Posterior cingulate gyrus (tissue), 11 donors: ENCODE measurements around the gene DMXL1.
"Not testable (repeated sequence)": the region's sequence is repeated elsewhere in the genome, so short reads cannot be mapped to it uniquely, and the experiment has no call there.

Source experiments
- DNase-seq, 10 donors: peaks; one replicate each; pipeline versions ENCODE4 v3.0.0 to v3.0.0-alpha.2; 2020 to 2021; ENCODE audit warnings: mixed read lengths in 3 of 10
- intact Hi-C: fragments of 100-400 bp; cut with DNase I; formaldehyde crosslinking; loops from one replicate; pipeline ENCODE4 v1.15.1; 2023

Gene DMXL1

GRCh38 chr5:119117237-119117636, 46.4 kb downstream of the DMXL1 start:
- intact Hi-C loops = no loop called here
- DNase-seq = no peak

- intact Hi-C loops = no loop called here
Observed at GRCh38 chr5:119118000-119118399, 47.1 kb downstream of the DMXL1 start.

DNA sequence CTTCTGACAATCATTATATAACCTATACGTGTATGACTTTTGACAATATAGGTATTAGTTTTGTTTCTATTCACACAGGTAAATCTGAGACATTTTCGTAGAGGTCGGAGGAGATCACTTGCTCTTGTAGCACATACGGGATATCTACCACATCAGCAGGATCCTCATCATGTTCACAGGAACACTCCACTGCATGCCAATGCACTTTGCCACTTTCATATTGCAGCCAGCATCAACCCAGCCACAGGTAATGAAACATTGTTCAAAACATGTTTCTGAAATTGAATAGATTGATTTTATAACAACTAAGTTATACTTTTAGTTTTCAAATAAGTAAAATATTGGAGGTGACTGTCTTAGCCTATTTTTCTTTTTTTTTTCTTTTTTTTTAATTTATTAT, 50.0 kb downstream of the DMXL1 start:
- intact Hi-C loops = no loop called here
- DNase-seq = no peak

More at GRCh38 chr5:119118000-119118399, 47.1 kb downstream of the DMXL1 start:
- no peak for DNase-seq

DNA sequence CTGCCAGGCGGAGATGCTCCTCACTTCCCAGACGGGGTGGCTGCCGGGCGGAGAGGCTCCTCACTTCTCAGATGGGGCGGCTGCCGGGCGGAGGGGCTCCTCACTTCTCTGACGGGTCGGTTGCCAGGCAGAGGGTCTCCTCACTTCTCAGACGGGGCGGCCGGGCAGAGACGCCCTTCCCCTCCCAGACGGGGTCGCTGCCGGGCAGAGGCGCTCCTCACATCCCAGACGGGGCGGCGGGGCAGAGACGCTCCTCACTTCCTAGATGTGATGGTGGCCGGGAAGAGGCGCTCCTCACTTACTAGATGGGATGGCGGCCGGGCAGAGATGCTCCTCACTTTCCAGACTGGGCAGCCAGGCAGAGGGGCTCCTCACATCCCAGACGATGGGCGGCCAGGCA, 51.6 kb downstream of the DMXL1 start:
- intact Hi-C loops = not testable (repeated sequence)

GRCh38 chr5:119123280-119123679, 52.4 kb downstream of the DMXL1 start:
- no peak for DNase-seq
- intact Hi-C loops = no loop called here

More for the DNA sequence above, 51.6 kb downstream of the DMXL1 start:
- DNase-seq = peak in 1 of 10 donors; percentile 59

GRCh38 chr5:119129770-119130169, 58.9 kb downstream of the DMXL1 start:
- intact Hi-C loops = no loop called here

GRCh38 chr5:119131530-119132304, 60.8 kb downstream of the DMXL1 start:
- no peak for DNase-seq
- intact Hi-C loops = no loop called here

More at GRCh38 chr5:119129770-119130169, 58.9 kb downstream of the DMXL1 start:
- DNase-seq = no peak

GRCh38 chr5:119135743-119136142, 64.9 kb downstream of the DMXL1 start:
- intact Hi-C loops, DNase-seq: not testable (repeated sequence)

DNA sequence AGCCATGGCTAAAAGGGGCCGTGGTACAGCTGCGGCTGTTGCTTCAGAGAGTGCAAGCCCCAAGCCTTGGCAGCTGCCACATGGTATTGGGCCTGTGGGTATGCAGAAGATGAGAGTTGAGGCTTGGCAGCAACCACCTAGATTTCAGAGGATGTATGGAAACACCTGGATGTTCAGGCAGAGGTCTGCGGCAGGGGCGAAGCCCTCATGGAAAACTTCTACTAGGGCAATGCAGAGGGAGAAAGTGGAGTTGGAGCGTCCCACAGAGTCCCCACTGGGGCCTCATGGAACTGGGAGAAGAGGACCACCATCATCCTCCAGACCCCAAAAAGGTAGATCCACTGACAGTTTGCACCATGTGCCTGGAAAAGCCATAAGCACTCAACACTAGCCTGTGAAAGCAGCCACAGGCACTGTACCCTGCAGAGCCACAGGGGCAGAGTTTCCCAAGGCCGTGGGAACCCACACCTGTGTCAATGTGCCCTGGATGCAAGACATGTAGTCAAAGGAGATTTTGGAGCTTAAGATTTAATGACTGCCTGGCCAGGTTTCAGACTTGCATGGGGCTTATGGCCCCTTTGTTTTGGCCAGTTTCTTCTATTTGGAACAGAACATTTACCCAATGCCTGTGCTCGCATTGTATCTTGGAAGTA, 65.9 kb downstream of the DMXL1 start:
- DNase-seq = peak in 1 of 10 donors; percentile 68
- intact Hi-C loops = no loop called here

DNA sequence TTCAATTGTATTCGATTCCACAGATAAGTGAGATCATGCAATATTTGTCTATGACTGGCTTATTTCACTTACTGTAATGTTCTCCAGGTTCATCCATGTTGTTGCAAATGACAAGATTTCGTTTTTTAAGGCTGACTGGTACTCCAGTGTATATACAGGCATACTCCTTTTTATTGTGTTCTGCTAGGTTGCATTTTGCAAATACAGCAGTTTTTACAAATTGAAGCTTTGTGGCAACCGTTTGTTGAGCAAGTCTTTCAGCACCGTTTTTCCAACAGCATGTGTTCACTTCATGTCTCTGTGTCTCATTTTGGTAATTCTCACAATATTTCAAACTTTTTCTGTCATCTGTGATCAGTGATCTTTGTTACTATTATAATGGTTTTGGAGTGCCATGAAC, 82.7 kb downstream of the DMXL1 start:
- no peak for DNase-seq
- intact Hi-C loops = no loop called here

DNA sequence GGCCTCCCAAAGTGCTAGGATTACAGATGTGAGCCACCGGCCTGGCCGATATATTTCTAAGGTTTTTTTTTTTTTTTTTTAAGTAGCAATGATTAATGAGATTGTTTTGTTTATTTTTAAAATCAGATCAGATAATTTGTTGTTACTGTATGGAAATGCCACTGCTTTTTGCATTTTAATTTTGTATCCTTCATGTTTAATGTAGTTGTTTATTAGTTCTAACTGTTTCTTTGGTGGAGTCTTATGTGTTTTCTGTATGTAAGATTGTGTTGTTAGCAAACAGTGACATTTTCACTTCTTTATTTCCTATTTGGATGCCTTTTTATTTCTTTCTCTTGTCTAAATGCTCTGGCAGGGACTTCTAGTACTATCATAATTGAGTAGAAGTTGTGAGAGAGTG, 87.3 kb downstream of the DMXL1 start:
- intact Hi-C loops = no loop called here
- DNase-seq = no peak

DNA sequence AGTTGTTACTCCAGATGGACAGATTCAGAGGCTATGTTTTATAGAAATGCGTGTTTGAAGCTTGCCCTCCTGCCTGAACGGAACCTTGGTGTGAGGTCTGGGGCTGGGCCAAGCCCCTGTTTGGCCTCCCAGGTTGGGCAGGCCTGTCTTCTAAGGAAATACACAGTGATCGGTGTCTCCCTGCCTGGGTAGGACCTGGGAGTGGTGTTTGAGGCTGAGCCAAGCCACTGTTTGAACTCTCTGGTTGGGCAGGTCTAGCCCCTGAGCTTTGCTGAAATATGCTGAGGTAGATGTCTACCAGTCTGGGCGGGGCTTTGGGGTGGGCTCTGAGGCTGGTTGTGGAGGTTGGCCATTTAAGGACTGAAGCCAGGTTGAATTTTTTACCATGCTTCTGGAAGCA, 90.5 kb downstream of the DMXL1 start:
- intact Hi-C loops = no loop called here

GRCh38 chr5:119166026-119166425, 95.1 kb downstream of the DMXL1 start:
- no peak for DNase-seq
- intact Hi-C loops = no loop called here

More for the DNA sequence above, 90.5 kb downstream of the DMXL1 start:
- peak in 1 of 10 donors; percentile 18 for DNase-seq

GRCh38 chr5:119168401-119168800, 97.5 kb downstream of the DMXL1 start:
- intact Hi-C loops = no loop called here
- DNase-seq = no peak

- DNase-seq = no peak
- intact Hi-C loops = no loop called here
Observed at GRCh38 chr5:119171686-119172085, 100.8 kb downstream of the DMXL1 start.

- DNase-seq = no peak
- intact Hi-C loops = no loop called here
Observed at GRCh38 chr5:119174578-119175163, 103.8 kb downstream of the DMXL1 start.

DNA sequence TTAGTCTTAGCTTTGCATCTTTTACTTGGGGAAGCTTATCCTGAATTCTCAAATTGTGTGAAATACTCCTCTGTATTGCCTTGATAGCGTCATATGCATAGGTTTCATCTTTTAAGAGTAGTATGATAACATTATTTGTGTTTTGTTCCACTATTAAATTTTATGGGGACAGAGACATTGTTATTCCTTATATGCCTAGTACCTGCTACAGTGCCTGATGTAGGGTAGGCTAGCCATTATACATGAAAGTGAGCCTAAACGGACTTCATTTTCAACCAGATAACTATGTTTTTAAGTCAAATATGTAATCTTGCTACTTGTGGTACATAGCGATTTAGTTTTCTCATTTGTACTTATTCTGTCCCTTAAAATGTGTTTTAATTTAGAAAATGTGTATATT, 105.9 kb downstream of the DMXL1 start:
- no peak for DNase-seq
- intact Hi-C loops = no loop called here

- intact Hi-C loops = no loop called here
- DNase-seq = no peak
Observed at GRCh38 chr5:119177226-119177625, 106.3 kb downstream of the DMXL1 start.

DNA sequence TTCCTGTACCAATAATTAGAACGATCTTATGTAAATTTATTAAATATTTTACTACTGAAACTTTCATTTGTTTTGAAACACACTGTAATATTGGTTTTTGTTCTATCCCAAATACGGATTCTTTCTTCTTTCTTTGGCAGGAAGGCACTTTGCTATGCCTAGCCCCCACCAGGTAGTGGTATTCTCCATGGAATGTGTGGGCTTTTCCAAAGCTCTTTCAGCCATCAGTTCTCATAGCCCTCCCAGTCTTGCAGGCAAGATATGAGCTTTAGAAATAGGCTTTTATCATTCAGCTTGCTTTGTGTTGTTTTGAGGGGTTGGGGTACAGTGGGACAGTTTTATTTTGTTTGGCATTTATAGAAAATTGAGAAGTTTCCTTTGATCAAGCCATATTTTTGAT, 107.5 kb downstream of the DMXL1 start:
- no peak for DNase-seq
- intact Hi-C loops = no loop called here

DNA sequence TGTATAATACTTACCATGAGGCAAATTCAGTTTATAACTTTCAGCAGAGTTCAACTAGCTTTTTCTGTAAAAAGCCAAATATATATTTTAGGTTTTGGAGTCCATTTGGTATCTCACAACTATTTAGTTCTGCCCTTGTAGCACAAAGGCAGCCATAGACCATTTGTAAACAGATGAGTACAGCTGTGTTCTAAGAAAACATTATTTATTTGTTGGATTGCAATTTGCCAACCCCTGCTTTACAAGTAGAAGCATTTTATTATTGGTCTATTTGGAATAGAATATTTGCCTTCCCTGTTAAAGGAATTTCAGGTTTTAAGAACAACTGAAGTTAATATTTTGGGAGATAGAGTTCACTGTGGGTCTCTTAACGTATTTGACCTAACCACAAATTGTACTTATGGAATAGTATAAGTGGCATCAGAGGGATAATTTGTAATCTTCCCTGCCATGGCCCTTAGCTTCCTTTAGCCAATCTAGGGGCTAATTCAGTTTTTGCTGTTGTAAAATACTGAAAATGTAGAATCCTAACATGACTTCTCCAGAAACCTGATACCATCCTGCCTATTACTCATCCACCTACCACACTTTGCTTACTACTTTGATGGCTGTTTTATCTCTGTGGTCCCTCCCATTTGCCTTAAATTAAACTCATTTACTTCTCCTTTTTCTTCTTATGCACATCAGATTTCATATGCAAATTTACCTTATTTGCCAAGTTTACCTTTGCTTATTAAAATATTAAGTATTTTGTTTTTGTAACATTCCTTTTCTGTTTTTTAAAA, 109.2 kb downstream of the DMXL1 start:
- DNase-seq = no peak
- intact Hi-C loops = no loop called here

DNA sequence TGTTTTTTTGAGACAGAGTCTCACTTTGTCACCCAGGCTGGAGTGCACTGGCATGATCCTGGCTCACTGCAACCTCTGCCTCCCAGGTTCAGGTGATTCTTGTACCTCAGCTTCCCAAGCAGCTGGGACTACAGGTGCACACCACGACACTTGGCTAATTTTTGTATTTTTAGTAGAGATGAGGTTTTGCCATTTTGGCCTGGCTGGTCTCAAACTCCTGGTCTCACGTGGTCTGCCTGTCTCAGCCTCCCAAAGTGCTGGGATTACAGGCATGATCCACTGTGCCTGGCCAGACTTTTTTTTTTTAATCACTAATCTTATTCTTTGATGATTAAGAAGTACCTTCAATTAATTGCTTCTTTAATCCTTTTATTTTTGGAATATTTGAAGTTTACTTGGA, 114.6 kb downstream of the DMXL1 start:
- DNase-seq, intact Hi-C loops: not testable (repeated sequence)
